NCI-H82 treated with DMSO at 0.1 percent for 48 hours (cell line): ENCODE results near the gene LCN9.
"Not testable (repeated sequence)": the region's sequence is repeated elsewhere in the genome, so short reads cannot be mapped to it uniquely, and the experiment has no call there.

Source experiments
- DNase-seq: peaks from one replicate; lab custom pipeline; 2025; ENCODE audit not compliant: unreplicated experiment; lab: John Stamatoyannopoulos, UW

Gene LCN9, protein sequence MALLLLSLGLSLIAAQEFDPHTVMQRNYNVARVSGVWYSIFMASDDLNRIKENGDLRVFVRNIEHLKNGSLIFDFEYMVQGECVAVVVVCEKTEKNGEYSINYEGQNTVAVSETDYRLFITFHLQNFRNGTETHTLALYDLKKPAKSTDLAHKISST

DNA sequence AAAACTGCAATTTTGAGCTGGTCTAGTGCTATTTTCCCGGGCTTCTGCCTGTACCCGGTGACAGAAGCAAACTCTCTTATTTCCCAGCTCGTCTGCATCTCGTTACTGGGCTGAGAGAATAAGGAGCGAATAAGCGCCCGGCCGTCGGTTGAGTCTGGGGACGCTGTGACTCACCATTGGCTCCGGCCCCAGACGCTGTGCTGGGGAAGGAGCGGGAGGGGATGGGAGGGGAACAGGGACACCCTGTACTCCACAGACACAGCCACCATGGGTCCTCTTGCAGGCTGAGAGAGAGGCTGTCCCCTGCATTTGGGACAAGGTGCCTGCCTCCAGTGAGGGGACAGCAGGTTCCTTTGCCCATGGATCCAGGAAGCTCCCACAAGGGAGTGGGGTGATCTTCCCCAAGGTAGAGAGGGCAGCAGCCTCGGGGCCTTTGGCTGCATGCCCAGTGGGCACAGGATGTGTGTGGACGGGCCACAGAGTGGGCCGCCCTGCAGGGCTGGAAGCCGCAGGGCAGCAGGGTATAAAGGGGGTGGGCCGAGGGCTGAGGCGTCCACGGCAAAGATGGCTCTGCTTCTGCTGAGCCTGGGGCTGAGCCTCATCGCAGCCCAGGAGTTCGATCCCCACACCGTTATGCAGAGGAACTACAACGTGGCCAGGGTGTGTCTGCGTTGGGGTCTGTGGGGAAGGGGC is at the start of gene LCN9:
Gene LCN9 (plus strand): TSS at position 552 of the 693 bp plus-strand sequence. CDS start 13 bp downstream, at position 565.
- DNase-seq = no peak

DNA sequence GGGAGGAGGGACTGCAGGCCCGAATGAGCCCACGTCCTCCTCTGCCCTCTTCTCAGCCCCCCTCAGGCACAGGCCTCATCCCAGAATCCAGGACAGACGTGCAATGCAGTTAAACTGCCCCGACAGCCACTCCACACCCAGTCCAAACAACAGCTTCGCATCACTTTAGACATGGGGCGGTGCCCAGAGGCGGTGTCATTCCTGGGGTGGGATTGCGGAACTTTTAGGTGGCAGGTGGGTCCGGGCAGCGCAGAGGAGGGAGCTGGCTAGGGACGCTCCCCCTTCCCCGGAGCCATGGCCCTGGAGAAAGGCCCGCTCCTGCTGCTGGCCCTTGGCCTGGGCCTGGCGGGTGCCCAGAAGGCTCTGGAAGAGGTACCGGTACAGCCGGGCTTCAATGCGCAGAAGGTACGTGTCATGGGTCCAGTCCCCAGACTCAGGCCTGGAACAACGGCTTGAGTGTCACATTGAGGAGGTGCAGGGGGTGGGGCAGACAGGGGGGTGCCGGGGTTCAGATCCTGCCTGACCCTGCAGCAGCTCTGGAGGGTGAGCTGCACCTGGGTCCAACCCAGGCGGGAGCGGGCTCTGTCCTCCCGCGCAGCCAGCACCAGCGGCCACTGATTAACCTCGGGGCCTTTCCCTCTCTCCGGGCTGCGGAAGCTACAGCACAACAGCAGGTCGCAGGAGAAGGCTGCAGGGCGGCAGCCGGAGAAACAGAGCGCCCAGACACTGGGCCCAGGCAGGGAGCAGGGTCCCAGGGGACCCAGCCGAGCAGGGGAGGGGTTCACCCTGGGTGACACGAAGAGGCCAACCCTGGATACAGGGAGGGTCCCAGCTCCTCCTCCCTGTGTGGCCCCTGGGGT is 48.9 kb upstream of the LCN9 start:
- DNase-seq = no peak

DNA sequence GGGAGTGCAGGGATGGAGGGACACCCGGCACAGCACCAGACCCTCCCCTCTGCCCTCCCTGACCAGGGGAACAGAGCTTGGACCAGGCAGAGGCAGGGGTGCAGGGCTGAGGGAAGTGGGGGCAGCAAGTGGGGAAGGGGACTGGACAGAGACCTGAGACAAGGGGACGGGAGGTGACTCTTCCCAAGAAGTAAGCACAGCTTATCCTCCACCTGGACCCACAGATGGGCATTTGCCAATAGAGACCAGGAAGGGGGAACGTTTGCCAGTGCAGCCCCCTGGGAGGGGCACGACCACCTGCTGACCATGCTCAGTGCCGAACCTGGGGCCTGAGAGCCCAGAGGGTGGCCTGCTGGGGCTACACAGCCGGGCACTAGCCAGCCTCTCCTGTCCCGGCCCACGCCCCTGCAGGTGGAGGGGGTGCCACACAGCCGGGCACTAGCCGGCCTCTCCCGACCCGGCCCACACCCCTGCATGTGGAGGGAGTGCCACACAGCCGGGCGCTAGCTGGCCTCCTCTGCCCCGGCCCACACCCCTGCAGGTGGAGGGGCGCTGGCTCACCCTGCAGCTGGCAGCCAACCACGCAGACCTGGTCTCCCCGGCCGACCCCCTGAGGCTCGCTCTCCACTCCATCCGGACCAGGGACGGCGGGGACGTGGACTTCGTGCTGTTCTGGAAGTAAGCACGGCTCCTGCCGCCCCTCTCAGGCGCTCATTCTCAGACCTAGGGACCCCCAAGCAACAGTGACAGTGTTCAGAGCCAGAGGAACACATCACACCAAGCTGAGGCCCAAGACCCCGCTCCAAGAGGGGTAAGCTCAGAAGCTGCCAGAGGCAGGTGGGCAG is 48.1 kb upstream of the LCN9 start:
- DNase-seq = no peak

DNA sequence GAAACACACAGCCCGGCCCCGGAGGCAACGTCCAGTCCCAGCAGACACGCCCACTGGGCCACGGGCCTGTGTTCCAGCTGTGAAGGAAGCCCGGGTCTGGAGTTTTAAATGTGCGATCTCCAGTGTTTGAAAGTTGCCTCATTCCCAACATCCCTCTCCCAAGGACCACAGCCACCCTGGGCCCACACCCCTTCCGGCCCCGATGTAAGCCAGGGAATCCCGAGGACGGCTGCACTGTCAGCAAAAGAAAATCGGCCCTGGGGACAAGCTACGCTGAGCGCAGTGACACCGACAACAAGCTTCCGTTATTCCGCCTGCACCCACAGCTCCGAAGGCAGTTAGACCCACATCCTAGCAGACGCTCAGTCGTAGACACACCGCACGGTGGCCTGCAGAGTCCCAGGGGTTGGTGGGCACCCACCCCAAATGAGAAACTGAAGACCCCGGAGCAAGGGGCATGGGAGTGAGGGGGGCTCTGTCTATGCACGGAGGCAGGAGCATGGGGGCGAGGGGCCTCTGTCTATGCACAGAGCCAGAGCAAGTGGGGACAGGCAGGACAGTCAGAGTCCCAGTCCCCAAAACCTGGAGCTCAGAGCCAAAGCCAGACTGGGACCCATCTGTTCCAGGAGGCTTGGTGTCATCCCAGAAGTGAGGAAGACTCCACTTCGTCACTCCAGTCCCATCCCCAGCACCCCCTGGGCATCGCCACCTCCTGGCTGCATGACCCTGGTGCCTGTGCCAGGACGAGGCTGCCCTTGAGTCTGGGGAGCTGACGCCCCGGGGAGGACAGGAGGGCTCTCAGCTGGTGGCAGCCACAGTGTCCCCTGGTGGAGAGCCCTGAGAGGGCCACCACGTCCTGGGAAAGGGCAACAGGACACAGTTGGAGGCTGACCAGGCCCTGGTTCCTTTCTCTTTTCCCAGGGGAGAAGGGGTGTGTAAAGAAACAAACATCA is 47.2 kb upstream of the LCN9 start:
- no peak for DNase-seq

DNA sequence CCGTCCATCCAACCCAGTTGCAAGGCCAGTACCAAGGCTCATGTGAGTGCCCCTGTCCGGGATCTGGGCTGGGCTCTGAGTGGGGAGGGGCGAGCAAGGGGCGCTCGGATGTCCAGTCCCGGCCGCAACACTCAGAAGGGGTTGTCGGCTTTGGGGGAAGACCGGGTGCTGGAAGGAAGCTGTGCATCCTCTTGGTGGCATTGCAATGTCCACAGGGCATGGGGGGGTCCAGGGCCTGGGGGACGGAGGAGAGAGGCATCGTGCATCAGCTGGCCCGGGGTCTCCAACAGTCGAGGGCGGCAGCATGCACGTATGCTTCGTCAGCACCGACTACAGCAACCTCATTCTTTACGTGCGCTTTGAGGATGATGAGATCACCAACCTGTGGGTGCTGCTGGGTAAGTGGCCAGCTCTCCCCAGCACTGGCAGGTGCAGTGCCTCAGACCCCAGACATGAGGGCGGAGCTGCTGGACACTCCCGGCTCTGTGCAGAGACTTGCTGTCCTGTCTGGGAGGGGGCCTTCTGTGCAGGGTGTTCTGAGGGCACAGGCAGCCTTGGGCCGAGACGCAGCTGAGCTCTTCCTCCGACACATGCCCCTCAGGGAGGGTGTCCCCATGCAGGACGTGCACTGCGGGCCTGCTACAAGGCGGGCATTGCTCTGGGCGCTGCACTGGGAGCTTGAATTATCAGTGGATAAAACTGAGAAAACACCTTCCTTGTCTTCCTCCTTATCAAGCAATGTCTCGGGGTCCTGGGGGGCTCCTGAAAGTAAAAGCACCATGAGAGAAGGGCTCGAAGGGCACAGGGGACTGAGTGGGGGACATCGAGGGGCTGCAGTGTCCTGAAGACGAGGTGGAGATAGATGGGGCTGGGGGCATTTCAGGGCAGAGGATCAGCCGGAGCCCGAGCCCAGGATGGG is 46.2 kb upstream of the LCN9 start:
- DNase-seq = no peak

DNA sequence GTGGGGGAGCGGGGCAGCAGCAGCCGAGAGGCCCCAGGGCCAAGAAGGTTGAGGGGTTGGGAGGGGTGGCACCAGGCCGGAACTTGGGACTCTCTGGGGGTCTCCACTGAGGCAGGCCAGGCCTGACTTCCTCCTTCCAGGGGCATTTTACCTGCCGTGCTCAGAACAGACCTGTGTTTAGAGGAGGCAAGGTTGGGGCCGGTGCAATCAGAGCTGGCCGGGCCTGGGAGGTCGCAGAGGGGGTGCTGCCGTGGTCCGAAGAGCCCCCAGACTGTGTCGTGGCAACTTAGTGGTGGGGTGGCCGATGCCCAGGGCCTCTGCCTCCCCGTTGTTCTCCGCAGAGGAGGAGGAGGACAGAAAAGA is 45.6 kb upstream of the LCN9 start:
- DNase-seq = no peak

DNA sequence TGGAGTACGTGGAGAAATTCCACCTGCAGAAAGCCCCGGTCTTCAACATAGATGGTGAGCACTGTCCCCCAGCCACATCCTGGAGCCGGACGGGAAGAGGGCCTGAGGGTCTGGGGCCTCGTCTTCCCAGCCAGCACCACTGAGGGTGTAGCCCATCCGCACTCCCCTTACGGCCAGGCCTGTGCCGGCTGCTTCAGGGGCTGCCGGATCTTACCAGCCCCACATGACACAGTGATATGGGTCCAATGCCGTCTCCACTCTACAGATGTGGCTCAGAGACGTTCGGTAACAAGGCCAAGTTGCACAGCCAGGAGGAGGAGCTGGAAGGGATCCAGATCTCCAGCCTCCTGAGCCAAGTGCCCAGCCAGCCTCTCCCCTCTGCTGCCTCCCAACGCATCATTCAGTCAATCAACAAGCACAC is 45.1 kb upstream of the LCN9 start:
- no peak for DNase-seq

DNA sequence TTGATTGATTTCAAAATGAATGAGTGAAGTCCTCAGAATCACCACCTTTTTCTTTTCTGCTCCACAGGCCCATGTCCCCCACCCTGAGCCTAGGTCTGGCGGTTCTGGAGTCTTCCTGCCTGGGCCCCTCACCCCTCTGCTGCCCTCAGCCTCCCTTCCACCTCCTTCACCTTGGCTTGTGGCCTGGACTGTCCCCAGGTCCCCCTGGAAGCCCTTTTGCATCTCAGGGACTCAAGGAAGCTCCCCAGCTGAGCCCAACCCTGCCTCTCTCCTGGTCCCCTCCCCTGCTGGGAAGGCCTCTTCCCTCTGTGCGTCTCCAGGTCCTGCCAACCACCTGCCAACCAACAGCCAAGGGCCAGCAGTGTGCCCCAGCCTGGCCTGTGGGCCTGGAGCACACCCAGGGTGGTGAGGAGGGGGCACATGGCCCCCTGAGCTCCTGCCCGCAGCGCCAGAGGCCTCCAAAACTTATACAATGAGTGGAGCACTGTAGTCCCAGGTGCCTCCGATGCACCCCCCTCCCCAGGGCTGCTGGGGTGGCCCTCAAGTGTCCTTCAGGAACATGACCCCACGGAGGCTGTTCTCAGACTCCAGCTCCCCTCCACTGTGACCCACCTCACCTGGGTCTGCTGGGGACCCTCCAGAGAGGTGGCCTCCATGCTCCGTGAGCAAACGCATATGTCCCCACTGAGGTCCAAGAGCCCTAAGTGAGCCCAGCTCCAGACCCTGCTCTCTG is 44.1 kb upstream of the LCN9 start:
- DNase-seq = no peak

DNA sequence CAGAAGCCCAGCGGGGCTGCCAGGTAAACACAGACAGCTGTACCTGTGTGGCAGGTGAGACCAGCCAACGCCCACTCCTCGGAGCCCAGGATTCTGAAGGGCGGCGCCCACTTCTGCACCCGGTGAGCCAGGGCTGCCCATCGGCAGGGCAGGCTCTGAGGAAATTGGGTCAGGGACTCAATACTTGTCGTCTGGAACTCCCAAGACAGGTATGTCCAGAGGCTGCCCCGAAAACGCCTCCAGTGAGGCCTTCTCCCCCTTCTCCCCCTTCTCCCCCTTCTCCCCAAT is 43.6 kb upstream of the LCN9 start:
- no peak for DNase-seq

DNA sequence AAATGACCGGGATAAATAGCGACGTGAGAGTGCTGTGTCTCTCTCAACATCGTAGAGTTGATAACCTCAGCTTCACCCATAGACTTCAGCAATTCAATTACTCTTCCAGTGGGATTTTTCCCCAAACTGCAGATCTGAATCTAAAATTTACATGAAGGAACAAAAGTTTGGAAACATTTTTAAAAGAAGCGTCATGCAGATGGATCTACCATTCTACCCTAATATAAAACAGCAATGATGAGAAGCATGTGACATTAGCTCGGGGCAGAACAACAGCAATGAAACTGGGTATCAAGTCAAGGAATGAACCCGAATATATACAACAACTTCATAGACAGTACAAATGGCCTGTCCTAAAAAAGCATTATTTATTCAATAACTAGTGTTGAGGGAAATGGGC is 42.6 kb upstream of the LCN9 start:
- DNase-seq = no peak

DNA sequence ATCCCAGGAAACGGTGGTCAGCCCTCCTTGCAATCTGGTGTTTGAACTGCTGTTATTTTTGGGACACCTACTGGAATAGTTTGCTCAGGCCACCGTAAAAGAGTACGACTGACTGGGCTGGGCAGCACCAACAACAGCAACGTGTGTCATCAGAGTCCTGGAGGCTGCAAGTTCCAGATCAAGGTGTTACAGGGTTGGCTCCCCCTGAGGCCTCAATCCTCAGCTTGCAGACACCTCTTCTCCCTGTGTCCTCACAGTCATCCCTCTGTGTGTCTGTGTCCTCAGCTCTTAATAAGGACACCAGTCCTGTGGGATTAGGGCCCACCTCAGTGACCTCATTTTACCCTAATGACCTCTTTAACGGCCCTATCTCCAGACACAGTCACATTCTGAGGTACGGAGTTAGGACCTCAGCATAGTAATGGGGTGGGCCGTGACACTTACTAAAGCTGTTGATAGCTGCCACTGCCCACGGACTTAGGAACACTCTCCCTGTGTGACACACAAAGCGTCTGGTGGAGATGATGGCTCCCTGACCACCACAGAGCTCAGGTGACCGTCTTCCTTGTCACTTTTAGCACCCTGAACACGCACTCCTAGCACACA is 40.6 kb upstream of the LCN9 start:
- DNase-seq = no peak

DNA sequence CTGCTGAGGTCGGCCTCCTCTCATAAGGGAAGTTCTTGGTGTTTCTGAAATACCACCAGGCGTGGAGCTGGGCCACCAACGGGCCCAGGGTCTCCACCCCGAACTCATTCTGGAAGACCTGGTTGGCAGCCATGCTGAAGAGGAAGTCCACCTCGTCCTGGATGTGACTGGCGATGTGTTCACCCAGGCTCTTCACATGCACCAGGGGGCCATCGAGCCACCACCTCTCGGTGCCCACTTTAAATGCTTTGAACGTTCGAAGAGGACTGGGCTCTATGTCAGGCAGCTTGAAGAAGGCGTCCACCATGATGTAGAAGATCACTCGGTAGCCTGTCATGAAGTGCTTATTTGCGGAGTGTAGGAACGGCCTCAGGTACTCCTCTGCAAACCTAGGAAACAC is 38.8 kb upstream of the LCN9 start:
- no peak for DNase-seq

DNA sequence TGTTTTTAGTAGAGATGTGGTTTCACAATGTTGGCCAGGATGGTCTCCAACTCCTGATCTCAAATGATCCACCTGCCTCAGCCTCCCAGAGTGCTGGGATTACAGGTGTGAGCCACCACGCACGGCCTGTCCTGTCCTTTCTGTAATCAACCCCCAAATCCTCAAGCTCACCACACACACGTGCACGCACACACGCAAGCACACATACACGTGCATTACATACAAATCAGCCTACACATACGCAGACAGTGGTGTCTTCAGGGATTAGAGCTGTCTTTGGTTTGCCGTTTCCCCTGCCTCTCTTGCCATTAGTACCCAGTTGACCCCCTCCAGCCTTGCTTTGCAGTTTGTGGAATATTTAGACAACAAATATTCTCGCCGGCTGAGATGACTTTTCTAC is 30.3 kb upstream of the LCN9 start:
- no peak for DNase-seq

DNA sequence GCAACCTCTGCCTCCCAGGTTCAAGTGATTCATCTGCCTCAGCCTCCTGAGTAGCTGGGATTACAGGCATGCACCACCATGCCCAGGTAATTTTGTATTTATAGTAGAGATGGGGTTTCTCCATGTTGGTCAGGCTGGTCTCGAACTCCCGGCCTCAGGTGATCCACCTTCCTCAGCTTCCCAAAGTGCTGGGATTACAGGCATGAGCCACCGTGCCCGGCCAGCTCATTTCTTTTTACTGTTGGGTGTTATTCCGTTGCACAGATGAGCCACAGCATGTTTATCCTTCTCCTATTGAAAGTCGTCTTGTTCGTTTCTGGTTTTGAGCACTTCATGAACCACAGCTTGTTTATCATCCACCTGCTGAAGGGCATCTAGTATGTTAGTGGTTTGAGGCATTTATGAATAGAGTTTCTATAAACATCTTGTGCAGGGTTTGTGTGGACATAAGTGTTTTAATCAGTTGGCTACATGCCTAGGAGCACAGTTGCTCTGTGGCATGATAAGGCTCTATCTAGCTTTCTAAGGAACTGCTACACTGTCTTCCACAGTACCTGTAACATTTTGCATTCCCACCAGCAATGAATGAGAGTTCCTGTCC is 26.1 kb upstream of the LCN9 start:
- DNase-seq = not testable (repeated sequence)

DNA sequence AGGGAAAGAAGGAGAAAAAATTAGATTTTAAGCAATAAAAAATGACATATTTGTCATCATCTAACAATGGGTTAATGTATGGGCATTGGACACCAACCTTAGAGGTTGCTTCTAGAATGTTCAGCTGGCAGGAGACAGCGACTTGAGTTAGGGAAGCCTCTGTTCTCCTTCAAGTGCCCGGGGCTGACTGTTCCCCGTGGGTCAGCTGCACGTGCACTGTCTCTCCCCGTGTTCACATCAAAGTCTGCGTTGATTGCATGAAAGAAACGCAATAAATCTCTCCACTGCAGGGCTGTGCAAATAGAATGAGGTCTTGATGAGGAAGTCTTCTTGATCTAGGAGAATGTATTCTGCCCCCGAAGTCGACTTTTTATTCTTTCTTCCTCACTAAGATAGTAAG is 23.9 kb upstream of the LCN9 start, which contains the start of gene GLT6D1:
Gene GLT6D1 (minus strand): TSS at position 345 of the 400 bp plus-strand sequence. CDS start 353 bp downstream, outside the sequence.
- DNase-seq = no peak

DNA sequence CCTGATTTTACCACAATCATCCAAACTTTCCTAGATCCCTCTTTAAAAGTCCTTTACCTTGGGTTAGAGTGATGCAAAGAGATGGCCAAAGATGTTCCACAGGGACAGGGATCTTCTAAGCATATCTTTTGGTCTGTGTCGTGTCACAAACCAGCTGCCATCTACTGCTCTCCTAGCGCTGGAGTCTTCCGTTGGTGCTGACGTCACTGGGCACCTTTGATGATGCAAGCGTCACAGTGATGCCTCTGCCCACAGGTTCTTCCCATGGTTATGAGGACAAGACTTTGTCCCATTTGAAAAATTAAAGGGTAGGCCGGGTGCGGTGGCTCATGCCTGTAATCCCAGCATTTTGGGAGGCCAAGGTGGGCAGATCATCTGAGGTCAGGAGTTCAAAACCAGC is 22.1 kb upstream of the LCN9 start:
- no peak for DNase-seq

DNA sequence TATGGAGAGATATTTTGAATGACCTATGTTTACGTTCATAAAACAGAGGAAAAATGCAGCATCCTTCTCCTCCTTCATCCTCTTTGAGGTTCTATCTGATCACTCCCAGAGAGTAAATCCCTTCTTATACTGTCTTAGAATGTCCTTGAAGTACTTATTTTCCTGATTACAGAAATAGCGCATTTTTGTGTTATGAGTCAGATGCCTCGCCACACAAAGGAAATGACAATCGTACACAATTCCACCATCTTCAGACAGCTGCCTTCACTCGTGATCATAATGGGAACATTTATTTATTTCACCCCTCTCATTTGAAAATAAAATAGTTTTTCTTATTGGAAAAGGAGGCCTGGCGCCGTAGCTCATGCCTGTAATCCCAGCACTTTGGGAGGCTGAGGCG is 21.4 kb upstream of the LCN9 start:
- no peak for DNase-seq
